Activated T-cell treated with anti-CD3 and anti-CD28 coated beads for 4 hours (primary cell): ENCODE measurements around the gene CSPG4.
"Not testable (repeated sequence)": the region's sequence is repeated elsewhere in the genome, so short reads cannot be mapped to it uniquely, and the experiment has no call there.

Source experiments
- DNase-seq: peaks from one replicate; pipeline ENCODE4 v3.0.0-alpha.2; 2020

Gene CSPG4

GRCh38 chr15:75703440-75704262 is 9.0 kb downstream of the CSPG4 start:
- not testable (repeated sequence) for DNase-seq

- no peak for DNase-seq
Measured at GRCh38 chr15:75702436-75702835, 10.2 kb downstream of the CSPG4 start.

- DNase-seq = not testable (repeated sequence)
Measured at GRCh38 chr15:75701071-75702003, 11.3 kb downstream of the CSPG4 start.

GRCh38 chr15:75699961-75700874 is 12.4 kb downstream of the CSPG4 start:
- not testable (repeated sequence) for DNase-seq

GRCh38 chr15:75699517-75699916 is 13.1 kb downstream of the CSPG4 start:
- DNase-seq = not testable (repeated sequence)

GRCh38 chr15:75697974-75698747 is 14.5 kb downstream of the CSPG4 start:
- DNase-seq = not testable (repeated sequence)

GRCh38 chr15:75697523-75697922 is 15.1 kb downstream of the CSPG4 start:
- no peak for DNase-seq

- DNase-seq = no peak
Measured at GRCh38 chr15:75696854-75697259, 15.8 kb downstream of the CSPG4 start.

- DNase-seq = no peak
Measured at GRCh38 chr15:75696311-75696720, 16.3 kb downstream of the CSPG4 start.

GRCh38 chr15:75695634-75696310 is 16.9 kb downstream of the CSPG4 start:
- no peak for DNase-seq

- no peak for DNase-seq
Measured at GRCh38 chr15:75695220-75695619, 17.4 kb downstream of the CSPG4 start.

GRCh38 chr15:75694241-75695182 is 18.1 kb downstream of the CSPG4 start:
- no peak for DNase-seq

- no peak for DNase-seq
Measured at GRCh38 chr15:75693501-75694240, 19.0 kb downstream of the CSPG4 start.

- not testable (repeated sequence) for DNase-seq
Measured at GRCh38 chr15:75693028-75693427, 19.6 kb downstream of the CSPG4 start.

- DNase-seq = not testable (repeated sequence)
Measured at GRCh38 chr15:75692311-75692710, 20.3 kb downstream of the CSPG4 start.

GRCh38 chr15:75689429-75689828 is 23.2 kb downstream of the CSPG4 start:
- DNase-seq = not testable (repeated sequence)

GRCh38 chr15:75688831-75689230 is 23.8 kb downstream of the CSPG4 start:
- DNase-seq = no peak

GRCh38 chr15:75688278-75688557 is 24.4 kb downstream of the CSPG4 start:
- DNase-seq = no peak
